C4-2B (cell line): Measurements from ENCODE around the gene FAM184B.

Experiments
- H3K27ac ChIP-seq: fragments of 450-650 bp; 2 replicates; pipeline ENCODE4 v1.5.1; 2017
- ZFX ChIP-seq: fragments of 450-650 bp; IDR thresholded peaks from 2 replicates; pipeline ENCODE4 v1.6.1; 2017
- TF ChIP-seq, protein P1 (sequence below): fragments of 450-650 bp; conservative IDR thresholded peaks from 2 replicates; pipeline ENCODE4 v1.5.1; 2017; ENCODE audit warnings: mild to moderate bottlenecking

The FAM184B gene

DNA sequence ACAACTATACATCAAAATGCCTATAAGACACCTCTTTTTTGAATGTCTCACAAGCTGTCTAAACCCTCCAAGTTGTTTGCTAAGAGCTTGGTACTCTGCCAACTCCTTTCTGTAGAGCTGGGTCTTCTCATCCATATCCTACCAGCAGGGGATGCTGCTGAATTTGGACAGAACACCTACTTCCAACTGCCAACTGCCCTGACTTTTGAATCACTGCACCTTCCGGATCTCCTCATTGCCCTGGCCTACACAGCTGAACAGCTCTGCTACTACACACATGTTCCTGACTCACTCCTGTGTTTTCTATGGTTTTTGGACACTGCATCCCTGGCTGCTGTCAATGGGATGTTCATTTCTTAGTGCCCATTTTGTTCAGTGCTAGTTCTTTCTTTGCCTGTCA, 18.7 kb downstream of the FAM184B start:
- no peak overlapping the region for H3K27ac ChIP-seq
- TF ChIP-seq ZFX: no peak
- TF ChIP-seq, protein P1, sequence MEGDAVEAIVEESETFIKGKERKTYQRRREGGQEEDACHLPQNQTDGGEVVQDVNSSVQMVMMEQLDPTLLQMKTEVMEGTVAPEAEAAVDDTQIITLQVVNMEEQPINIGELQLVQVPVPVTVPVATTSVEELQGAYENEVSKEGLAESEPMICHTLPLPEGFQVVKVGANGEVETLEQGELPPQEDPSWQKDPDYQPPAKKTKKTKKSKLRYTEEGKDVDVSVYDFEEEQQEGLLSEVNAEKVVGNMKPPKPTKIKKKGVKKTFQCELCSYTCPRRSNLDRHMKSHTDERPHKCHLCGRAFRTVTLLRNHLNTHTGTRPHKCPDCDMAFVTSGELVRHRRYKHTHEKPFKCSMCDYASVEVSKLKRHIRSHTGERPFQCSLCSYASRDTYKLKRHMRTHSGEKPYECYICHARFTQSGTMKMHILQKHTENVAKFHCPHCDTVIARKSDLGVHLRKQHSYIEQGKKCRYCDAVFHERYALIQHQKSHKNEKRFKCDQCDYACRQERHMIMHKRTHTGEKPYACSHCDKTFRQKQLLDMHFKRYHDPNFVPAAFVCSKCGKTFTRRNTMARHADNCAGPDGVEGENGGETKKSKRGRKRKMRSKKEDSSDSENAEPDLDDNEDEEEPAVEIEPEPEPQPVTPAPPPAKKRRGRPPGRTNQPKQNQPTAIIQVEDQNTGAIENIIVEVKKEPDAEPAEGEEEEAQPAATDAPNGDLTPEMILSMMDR: peak; percentile 34

DNA sequence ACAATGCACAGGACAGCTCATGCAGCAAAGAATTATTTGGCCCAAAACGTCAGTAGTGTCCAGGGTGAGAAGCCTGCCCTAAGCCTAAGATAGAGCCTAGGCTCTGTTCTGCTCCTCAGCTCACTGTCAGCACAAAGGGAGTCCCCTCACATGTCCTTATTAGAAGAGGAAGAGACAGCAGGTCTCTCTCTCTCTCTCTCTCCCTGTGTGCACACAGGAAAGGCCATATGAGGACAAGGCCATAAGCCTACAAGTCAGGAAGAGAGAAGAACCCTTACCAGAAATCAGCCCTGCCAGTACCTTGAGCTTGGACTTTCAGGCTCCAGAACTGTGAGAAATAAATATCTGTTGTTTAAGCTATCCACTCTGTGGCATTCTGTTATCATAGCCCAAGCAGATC, 20.4 kb downstream of the FAM184B start:
- TF ChIP-seq, protein P1: no peak
- no peak for TF ChIP-seq ZFX
- no peak overlapping the region for H3K27ac ChIP-seq

DNA sequence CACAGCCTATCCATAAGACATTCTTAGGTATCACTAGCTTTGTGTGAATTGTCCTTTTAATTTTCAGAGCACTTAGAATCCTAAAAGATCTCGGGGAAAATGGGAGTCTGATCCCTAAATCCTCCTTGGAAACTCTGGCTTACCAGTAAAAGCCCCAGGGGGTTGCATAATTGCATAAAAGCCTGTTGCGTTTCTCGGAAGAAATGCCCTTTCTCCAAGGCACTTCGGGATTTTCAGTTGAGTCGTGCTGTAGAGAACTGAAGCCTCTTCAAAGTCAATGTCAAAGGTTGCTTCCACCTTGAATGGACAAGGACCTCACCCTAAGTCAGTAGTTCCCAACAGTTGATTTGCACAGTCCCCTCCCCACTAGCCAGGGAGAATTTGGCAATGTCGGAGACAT, 20.8 kb downstream of the FAM184B start:
- H3K27ac ChIP-seq: no peak overlapping the region
- TF ChIP-seq, protein P1: no peak
- no peak for TF ChIP-seq ZFX

DNA sequence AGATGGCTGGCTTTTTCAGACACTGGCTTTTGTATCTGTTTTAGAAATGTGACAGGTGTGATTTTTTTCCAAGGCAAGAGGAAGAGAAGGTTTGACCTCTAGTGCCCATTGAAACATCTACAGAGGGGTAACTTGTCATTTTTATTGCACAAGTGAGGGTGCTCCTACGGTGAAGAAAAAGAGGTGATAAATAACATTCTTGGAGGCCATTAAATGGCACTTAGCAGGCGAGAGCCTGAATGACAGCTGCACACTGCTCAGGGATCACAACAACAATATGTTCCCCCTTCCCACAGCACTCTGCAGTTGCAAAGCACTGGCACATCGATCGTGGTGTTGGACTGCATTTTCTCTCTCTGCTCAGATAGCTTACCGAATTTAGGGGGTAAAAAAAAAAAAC, 22.9 kb downstream of the FAM184B start:
- TF ChIP-seq, protein P1: no peak
- TF ChIP-seq ZFX: no peak
- no peak overlapping the region for H3K27ac ChIP-seq

DNA sequence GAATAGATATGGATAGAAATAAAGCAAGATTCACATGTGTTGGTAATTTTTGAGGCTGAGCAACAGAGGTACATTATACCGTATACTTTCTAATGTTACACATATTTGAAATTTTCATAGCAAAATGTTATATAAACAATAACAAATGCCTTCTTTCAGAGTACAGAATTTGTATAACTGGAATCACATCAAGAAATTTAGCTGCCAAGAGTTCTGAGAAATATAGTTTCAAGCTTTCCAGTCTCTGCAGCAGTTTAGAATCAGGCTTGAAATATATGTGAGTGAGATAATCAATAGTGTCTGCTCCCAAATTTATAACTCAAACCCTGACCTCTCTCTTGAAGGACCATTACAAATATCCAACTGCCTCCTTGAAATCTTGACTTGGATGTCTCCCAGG, 23.8 kb downstream of the FAM184B start:
- no peak overlapping the region for H3K27ac ChIP-seq
- no peak for TF ChIP-seq ZFX
- TF ChIP-seq, protein P1: no peak

DNA sequence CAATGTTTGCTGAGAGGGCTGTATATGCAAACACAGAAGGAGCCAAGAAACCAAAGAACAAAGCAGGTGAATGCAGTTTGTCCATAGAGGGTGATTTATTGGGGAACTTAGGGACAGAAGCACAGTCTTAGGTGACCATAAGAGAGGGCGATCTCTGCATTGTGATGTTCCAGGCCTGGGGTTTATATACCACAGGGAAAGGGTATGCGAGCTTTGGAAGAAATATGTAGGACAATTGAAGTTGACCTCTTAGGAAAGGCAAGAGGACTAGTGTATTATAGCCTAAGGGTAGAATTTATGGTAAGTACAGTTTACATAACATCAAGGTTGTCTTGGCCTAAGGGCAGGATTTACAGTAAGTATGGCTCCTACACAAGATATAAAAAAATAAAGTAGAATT, 27.8 kb downstream of the FAM184B start:
- TF ChIP-seq, protein P1: no peak
- no peak for TF ChIP-seq ZFX
- no peak overlapping the region for H3K27ac ChIP-seq

DNA sequence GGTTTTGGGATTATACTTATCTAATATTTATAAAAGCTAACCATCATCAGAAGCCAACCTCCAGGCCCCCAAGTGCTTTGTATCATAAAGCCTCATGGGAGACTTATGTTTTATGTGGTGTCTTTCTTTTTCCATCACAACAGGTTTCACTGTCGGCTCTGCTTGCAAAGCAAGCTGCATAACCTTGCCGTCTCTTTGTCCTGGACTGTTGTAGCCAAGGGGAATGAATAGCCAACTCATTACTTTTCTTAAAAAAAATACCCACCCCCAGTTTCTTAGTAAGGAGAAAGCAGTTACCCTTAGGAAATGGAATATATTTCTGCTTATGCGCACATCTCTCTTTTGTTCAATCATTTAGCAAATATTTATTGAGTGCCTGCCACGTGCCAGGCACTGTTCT, 40.7 kb downstream of the FAM184B start:
- TF ChIP-seq, protein P1: no peak
- no peak for TF ChIP-seq ZFX
- no peak overlapping the region for H3K27ac ChIP-seq
